ENCODE measurements around the gene COX19. TPM values are rescaled to one million over a fixed set of nuclear protein-coding genes. Genes with fewer than 3 reads are reported as not detected.

COX19 gene
- total RNA-seq, 1 experiment from 2014 or later = 12.3 TPM

- no peak overlapping the region for H3K23ac ChIP-seq (ENCODE audit: insufficient read length, low read depth, low read length)
- no peak for DNase-seq
- no peak overlapping the region for H3T11ph ChIP-seq (ENCODE audit: low read length)
- H4K20me1 ChIP-seq (ENCODE audit: control insufficient read depth, insufficient read depth, insufficient read length) = no peaks in the 10 kb centered on the region
- WGBS (ENCODE audit: extremely low coverage, insufficient read length, low lambda C conversion rate) = no CpG with 5 or more reads among the region's 13 CpGs
- peaks cover 0 to 17% (median 7%) of the 10 kb centered on the region in 3 experiments; a peak in 5 of 7 replicates for H3K36me3 Mint-ChIP-seq (ENCODE audit: insufficient read depth in 1 of 3, low read depth in 3 of 3)
- no peak overlapping the region for H3K56ac ChIP-seq (ENCODE audit: insufficient read length, low read depth, low read length)
- H3K9ac ChIP-seq (ENCODE audit: extremely low read depth, insufficient read length, low read length) = no peak overlapping the region
- H3K4me1 ChIP-seq (ENCODE audit: insufficient read depth, low read length) = no peaks in the 10 kb centered on the region
- H3K4me1 Mint-ChIP-seq = no peaks in the 10 kb centered on the region
- H3K27ac Mint-ChIP-seq = peak overlapping the region in 1 of 3 experiments; percentile 2; a peak in 2 of 7 replicates
- no peak overlapping the region for H2BK120ac ChIP-seq (ENCODE audit: low read depth, low read length, poor library complexity, severe bottlenecking)
- H3K79me1 ChIP-seq (ENCODE audit: insufficient read depth, low read depth, low read length, poor library complexity, severe bottlenecking) = no peaks in the 10 kb centered on the region
- H3K23me2 ChIP-seq (ENCODE audit: insufficient read length, low read depth, low read length, poor library complexity, severe bottlenecking) = no peaks in the 10 kb centered on the region
- H2BK15ac ChIP-seq (ENCODE audit: low read depth, low read length) = no peak overlapping the region
- H2BK20ac ChIP-seq (ENCODE audit: low read depth, low read length, poor library complexity, severe bottlenecking) = no peak overlapping the region
- H3K27me3 ChIP-seq (ENCODE audit: insufficient read depth, low read length) = no peaks in the 10 kb centered on the region
- no peaks in the 10 kb centered on the region for H3K27me3 Mint-ChIP-seq (ENCODE audit: low read depth)
- no peak for TF ChIP-seq CTCF (conservative IDR thresholded peaks at IDR 0.05)
- H3K9me3 Mint-ChIP-seq = no peaks in the 10 kb centered on the region; a peak in 1 of 5 replicates
- H3K79me2 ChIP-seq (ENCODE audit: insufficient read depth, low read length) = no peaks in the 10 kb centered on the region
- no peak overlapping the region for H2AK5ac ChIP-seq (ENCODE audit: insufficient read length, low read length)
- H3K27ac ChIP-seq (ENCODE audit: insufficient read length, low read depth, low read length) = no peak overlapping the region
- H2BK12ac ChIP-seq (ENCODE audit: insufficient read length, low read depth, low read length) = no peak overlapping the region
- H3K9me3 ChIP-seq (ENCODE audit: control insufficient read depth, low read depth, low read length) = no peaks in the 10 kb centered on the region
- H3K18ac ChIP-seq (ENCODE audit: insufficient read length, low read depth, low read length) = no peak overlapping the region
- H4K8ac ChIP-seq (replicated peaks; ENCODE audit: insufficient read length, low read depth, low read length) = no peak overlapping the region
- H2BK5ac ChIP-seq (ENCODE audit: insufficient read length, low read length) = no peak overlapping the region
- no peak overlapping the region for H3K4ac ChIP-seq (ENCODE audit: low read depth, low read length)
- no peak overlapping the region for H4K5ac ChIP-seq (ENCODE audit: insufficient read length, low read depth, low read length)
- H3K4me3 Mint-ChIP-seq = no peak overlapping the region
- no peak overlapping the region for H2AFZ ChIP-seq (ENCODE audit: low read length)
- H4K91ac ChIP-seq (ENCODE audit: insufficient read length, low read depth, low read length) = no peak overlapping the region
- H3K14ac ChIP-seq (ENCODE audit: insufficient read depth, low read length) = no peak overlapping the region; the same call in 1 of the 2 replicates
- H3K4me2 ChIP-seq (ENCODE audit: insufficient read depth, insufficient read length, low read length) = no peak overlapping the region
Measured at GRCh38 chr7:1011297-1012003, 36.1 kb upstream of the COX19 start.

Data from H9 (cell line).